Measurements from ENCODE around the gene RWDD1.

Gene RWDD1

DNA sequence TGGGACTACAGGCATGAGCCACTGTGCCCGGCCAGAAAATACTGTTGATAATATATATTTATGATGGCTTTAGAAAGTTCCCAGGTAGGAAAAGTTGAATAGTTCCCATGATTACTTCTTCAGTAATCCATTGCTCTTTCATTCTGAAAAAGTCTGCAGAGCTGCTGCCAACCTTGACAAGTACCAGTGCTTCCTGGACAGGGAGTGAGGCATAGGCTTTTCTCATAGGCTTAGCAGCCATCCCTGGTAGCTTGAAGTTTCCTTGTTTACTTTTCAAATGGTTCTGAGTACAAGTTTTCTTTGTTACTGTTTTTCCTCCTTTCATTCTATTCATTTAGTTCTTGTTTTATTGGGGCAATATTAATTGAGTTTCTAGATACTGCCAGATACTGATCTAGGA is 7.8 kb downstream of the RWDD1 start:
- Histone ChIP-seq H3K18ac (ENCODE audit: low read length) (no peak overlapping the region), H2BK120ac (ENCODE audit: low read depth, low read length) (no peak overlapping the region), H4K8ac (ENCODE audit: low read depth, low read length) (no peak overlapping the region), H4K5ac (ENCODE audit: low read length) (no peak overlapping the region), H3K56ac (ENCODE audit: low read length) (no peak overlapping the region), H2BK15ac (replicated peaks; ENCODE audit: low read depth) (no peak overlapping the region), H3K79me2 (ENCODE audit: control insufficient read depth, insufficient read depth, low read length) (peaks cover 12% of the 10 kb centered on the region), H2AK5ac (ENCODE audit: low read length) (no peak overlapping the region), H3K4me2 (ENCODE audit: low read length) (no peak overlapping the region), H3K4ac (ENCODE audit: low read depth, low read length) (no peak overlapping the region), H2BK5ac (ENCODE audit: low read length) (no peak overlapping the region), H3K79me1 (ENCODE audit: low read length) (peaks cover 2% of the 10 kb centered on the region), H3K4me1 (ENCODE audit: control insufficient read depth, low read depth, low read length) (no peaks in the 10 kb centered on the region), H3K9ac (ENCODE audit: low read length) (no peak overlapping the region), H3K4me3 (ENCODE audit: low read length) (no peak overlapping the region), H3K27ac (ENCODE audit: low read depth, low read length) (no peak overlapping the region), H3K23ac (ENCODE audit: low read length) (no peak overlapping the region), H3K36me3 (ENCODE audit: control insufficient read depth, insufficient read depth, low read length) (no peaks in the 10 kb centered on the region), H3K27me3 (ENCODE audit: insufficient read depth, low read length, poor library complexity) (no peaks in the 10 kb centered on the region)
- DNase-seq = no peak
- WGBS (ENCODE audit: extremely low coverage, insufficient coverage, low lambda C conversion rate) = no CpG with 5 or more reads among the region's 1 CpG

DNA sequence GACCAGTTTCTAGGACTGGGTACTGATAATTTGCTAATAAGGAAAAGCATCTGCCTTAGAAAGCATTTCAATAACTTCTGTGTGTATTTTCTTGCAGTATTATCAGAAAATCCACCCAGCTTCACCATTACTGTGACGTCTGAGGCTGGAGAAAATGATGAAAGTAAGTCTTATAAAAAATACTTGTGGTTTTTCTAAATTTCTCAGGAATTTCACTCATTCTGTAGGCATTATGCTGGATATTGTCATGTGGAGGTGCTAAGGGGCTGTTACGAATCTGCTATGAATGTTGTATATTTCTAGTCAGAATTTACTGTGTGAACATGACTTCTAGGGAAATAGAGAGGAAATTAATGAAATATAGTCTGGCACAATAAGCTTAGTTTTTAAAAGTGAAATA is 8.9 kb downstream of the RWDD1 start:
- no peak overlapping the region for H3K9ac ChIP-seq (ENCODE audit: low read length)
- H3K4me3 ChIP-seq (ENCODE audit: low read length) = no peak overlapping the region
- H3K23ac ChIP-seq (ENCODE audit: low read length) = no peak overlapping the region
- no peak overlapping the region for H3K4me2 ChIP-seq (ENCODE audit: low read length)
- H3K56ac ChIP-seq (ENCODE audit: low read length) = no peak overlapping the region
- H4K8ac ChIP-seq (ENCODE audit: low read depth, low read length) = no peak overlapping the region
- H3K36me3 ChIP-seq (ENCODE audit: control insufficient read depth, insufficient read depth, low read length) = no peaks in the 10 kb centered on the region
- H4K5ac ChIP-seq (ENCODE audit: low read length) = no peak overlapping the region
- H3K27me3 ChIP-seq (ENCODE audit: insufficient read depth, low read length, poor library complexity) = no peaks in the 10 kb centered on the region
- H2AK5ac ChIP-seq (ENCODE audit: low read length) = no peak overlapping the region
- DNase-seq = no peak
- H2BK5ac ChIP-seq (ENCODE audit: low read length) = no peak overlapping the region
- WGBS (ENCODE audit: extremely low coverage, insufficient coverage, low lambda C conversion rate) = no CpG with 5 or more reads among the region's 2 CpGs
- no peak overlapping the region for H2BK15ac ChIP-seq (replicated peaks; ENCODE audit: low read depth)
- no peak overlapping the region for H3K4ac ChIP-seq (ENCODE audit: low read depth, low read length)
- no peak overlapping the region for H2BK120ac ChIP-seq (ENCODE audit: low read depth, low read length)
- no peak overlapping the region for H3K27ac ChIP-seq (ENCODE audit: low read depth, low read length)
- no peak overlapping the region for H3K18ac ChIP-seq (ENCODE audit: low read length)
- H3K4me1 ChIP-seq (ENCODE audit: control insufficient read depth, low read depth, low read length) = no peaks in the 10 kb centered on the region
- H3K79me1 ChIP-seq (ENCODE audit: low read length) = peaks cover 2% of the 10 kb centered on the region
- peaks cover 9% of the 10 kb centered on the region for H3K79me2 ChIP-seq (ENCODE audit: control insufficient read depth, insufficient read depth, low read length)

DNA sequence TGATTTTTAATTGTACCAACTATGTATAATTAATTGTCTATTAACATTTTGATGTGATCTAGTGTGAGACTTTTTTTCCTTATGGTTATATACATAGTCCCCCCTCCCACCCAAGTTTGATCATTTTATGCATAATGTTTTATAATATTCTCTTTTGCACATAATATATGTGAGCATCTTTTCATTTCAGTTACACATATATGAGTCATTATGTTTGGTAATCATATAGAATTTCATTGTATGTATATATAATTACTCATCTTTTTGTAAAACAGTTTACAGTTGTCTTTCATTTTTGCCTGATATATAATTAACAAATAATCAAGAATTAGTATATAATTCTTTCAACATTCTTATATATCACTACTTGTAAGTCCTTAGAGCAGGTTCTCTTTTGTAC is 15.0 kb downstream of the RWDD1 start:
- no peak for DNase-seq
- no peak overlapping the region for H3K27ac ChIP-seq (ENCODE audit: low read depth, low read length)
- no peaks in the 10 kb centered on the region for H3K36me3 ChIP-seq (ENCODE audit: control insufficient read depth, insufficient read depth, low read length)

DNA sequence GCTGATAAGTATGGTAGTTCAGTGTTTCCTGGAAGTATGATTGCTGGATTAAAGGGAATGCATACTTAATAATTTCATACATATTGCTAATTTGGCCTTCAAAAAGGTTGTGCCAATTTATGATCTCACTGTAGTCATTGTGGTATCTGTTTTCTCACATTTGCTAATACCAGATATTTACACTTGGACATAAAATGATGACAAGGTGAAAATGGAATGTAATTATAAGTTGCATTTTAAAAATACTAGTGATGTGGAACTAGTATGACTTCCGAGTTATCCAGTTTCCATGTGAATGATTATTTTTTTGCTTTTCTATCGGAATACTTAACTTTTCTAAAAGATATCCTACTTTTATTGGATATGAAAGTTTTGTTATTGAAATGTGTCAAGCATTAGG is 15.4 kb downstream of the RWDD1 start:
- no peaks in the 10 kb centered on the region for H3K79me2 ChIP-seq (ENCODE audit: control insufficient read depth, insufficient read depth, low read length)
- WGBS (ENCODE audit: extremely low coverage, insufficient coverage, low lambda C conversion rate) = no CpG with 5 or more reads among the region's 2 CpGs
- no peak overlapping the region for H2BK15ac ChIP-seq (replicated peaks; ENCODE audit: low read depth)
- no peak overlapping the region for H3K27ac ChIP-seq (ENCODE audit: low read depth, low read length)
- no peak overlapping the region for H3K18ac ChIP-seq (ENCODE audit: low read length)
- H2AK5ac ChIP-seq (ENCODE audit: low read length) = no peak overlapping the region
- no peak overlapping the region for H2BK120ac ChIP-seq (ENCODE audit: low read depth, low read length)
- no peak overlapping the region for H2BK5ac ChIP-seq (ENCODE audit: low read length)
- no peak overlapping the region for H4K5ac ChIP-seq (ENCODE audit: low read length)
- DNase-seq = no peak
- H3K9ac ChIP-seq (ENCODE audit: low read length) = no peak overlapping the region
- no peak overlapping the region for H4K8ac ChIP-seq (ENCODE audit: low read depth, low read length)
- H3K4me3 ChIP-seq (ENCODE audit: low read length) = no peak overlapping the region
- no peak overlapping the region for H3K23ac ChIP-seq (ENCODE audit: low read length)
- H3K56ac ChIP-seq (ENCODE audit: low read length) = no peak overlapping the region
- no peak overlapping the region for H3K4me2 ChIP-seq (ENCODE audit: low read length)
- H3K27me3 ChIP-seq (ENCODE audit: insufficient read depth, low read length, poor library complexity) = no peaks in the 10 kb centered on the region
- H3K36me3 ChIP-seq (ENCODE audit: control insufficient read depth, insufficient read depth, low read length) = no peaks in the 10 kb centered on the region
- H3K4ac ChIP-seq (ENCODE audit: low read depth, low read length) = no peak overlapping the region
- no peaks in the 10 kb centered on the region for H3K79me1 ChIP-seq (ENCODE audit: low read length)
- H3K4me1 ChIP-seq (ENCODE audit: control insufficient read depth, low read depth, low read length) = no peaks in the 10 kb centered on the region

More for the DNA sequence above, 15.0 kb downstream of the RWDD1 start:
- Histone ChIP-seq H3K4me3 (ENCODE audit: low read length) (no peak overlapping the region), H2BK120ac (ENCODE audit: low read depth, low read length) (no peak overlapping the region), H3K56ac (ENCODE audit: low read length) (no peak overlapping the region), H2BK5ac (ENCODE audit: low read length) (no peak overlapping the region), H4K8ac (ENCODE audit: low read depth, low read length) (no peak overlapping the region), H2BK15ac (replicated peaks; ENCODE audit: low read depth) (no peak overlapping the region), H3K18ac (ENCODE audit: low read length) (no peak overlapping the region), H3K27me3 (ENCODE audit: insufficient read depth, low read length, poor library complexity) (no peaks in the 10 kb centered on the region), H3K79me2 (ENCODE audit: control insufficient read depth, insufficient read depth, low read length) (no peaks in the 10 kb centered on the region), H3K4me2 (ENCODE audit: low read length) (no peak overlapping the region), H3K23ac (ENCODE audit: low read length) (no peak overlapping the region), H4K5ac (ENCODE audit: low read length) (no peak overlapping the region), H3K9ac (ENCODE audit: low read length) (no peak overlapping the region), H3K4me1 (ENCODE audit: control insufficient read depth, low read depth, low read length) (no peaks in the 10 kb centered on the region), H2AK5ac (ENCODE audit: low read length) (no peak overlapping the region), H3K4ac (ENCODE audit: low read depth, low read length) (no peak overlapping the region), H3K79me1 (ENCODE audit: low read length) (no peaks in the 10 kb centered on the region)

DNA sequence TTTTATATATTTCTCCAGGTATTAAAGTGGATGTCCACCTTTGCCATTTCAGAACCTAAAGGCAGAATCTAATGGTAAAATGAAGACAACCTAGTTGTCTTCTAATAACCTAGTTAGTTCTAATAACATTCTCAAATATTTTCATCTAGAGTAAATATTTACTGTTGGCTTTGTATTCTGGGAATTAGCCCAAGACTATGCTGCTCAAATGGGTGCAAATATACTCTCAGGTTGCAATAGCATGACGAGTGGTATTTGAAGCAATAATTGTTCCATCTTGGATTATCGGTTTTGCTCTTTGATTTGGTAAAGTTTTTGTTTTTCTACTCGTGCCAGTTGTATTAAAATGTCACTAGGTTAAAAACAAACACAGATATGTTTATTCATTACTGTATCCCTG is 23.9 kb downstream of the RWDD1 start:
- no peaks in the 10 kb centered on the region for H3K4me1 ChIP-seq (ENCODE audit: control insufficient read depth, low read depth, low read length)
- H4K8ac ChIP-seq (ENCODE audit: low read depth, low read length) = no peak overlapping the region
- H3K56ac ChIP-seq (ENCODE audit: low read length) = no peak overlapping the region
- H3K79me2 ChIP-seq (ENCODE audit: control insufficient read depth, insufficient read depth, low read length) = no peaks in the 10 kb centered on the region
- no peak overlapping the region for H3K18ac ChIP-seq (ENCODE audit: low read length)
- no CpG with 5 or more reads among the region's 3 CpGs for WGBS (ENCODE audit: extremely low coverage, insufficient coverage, low lambda C conversion rate)
- H2BK15ac ChIP-seq (replicated peaks; ENCODE audit: low read depth) = no peak overlapping the region
- H2BK5ac ChIP-seq (ENCODE audit: low read length) = no peak overlapping the region
- no peaks in the 10 kb centered on the region for H3K36me3 ChIP-seq (ENCODE audit: control insufficient read depth, insufficient read depth, low read length)
- H3K4me3 ChIP-seq (ENCODE audit: low read length) = no peak overlapping the region
- no peak overlapping the region for H3K27ac ChIP-seq (ENCODE audit: low read depth, low read length)
- H3K23ac ChIP-seq (ENCODE audit: low read length) = no peak overlapping the region
- H3K9ac ChIP-seq (ENCODE audit: low read length) = no peak overlapping the region
- no peak overlapping the region for H3K4ac ChIP-seq (ENCODE audit: low read depth, low read length)
- no peak overlapping the region for H2AK5ac ChIP-seq (ENCODE audit: low read length)
- no peak overlapping the region for H4K5ac ChIP-seq (ENCODE audit: low read length)
- H3K27me3 ChIP-seq (ENCODE audit: insufficient read depth, low read length, poor library complexity) = no peaks in the 10 kb centered on the region
- no peak overlapping the region for H3K4me2 ChIP-seq (ENCODE audit: low read length)
- no peak for DNase-seq
- H3K79me1 ChIP-seq (ENCODE audit: low read length) = no peaks in the 10 kb centered on the region
- H2BK120ac ChIP-seq (ENCODE audit: low read depth, low read length) = no peak overlapping the region

DNA sequence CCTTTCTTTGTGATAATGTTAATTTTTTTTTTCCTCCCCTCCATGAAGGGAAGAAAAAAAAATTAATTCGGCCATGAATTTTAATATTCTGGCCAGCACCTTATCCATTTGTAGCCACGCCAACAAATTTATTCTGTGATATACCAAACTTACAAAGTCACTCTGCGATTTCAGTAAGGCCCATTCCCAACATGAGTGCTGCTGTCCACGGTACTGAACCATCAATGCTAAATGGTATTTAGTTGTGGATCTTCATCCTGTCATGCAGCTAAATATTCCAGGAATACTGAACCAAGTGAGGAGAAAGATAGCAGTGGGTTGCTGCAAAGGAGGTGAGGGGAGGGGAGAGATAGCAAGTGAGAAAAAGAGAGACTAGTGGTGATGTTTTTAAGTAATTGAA is 25.5 kb downstream of the RWDD1 start:
- Histone ChIP-seq H2BK120ac (ENCODE audit: low read depth, low read length) (no peak overlapping the region), H3K27me3 (ENCODE audit: insufficient read depth, low read length, poor library complexity) (no peaks in the 10 kb centered on the region), H3K4me1 (ENCODE audit: control insufficient read depth, low read depth, low read length) (no peaks in the 10 kb centered on the region), H3K18ac (ENCODE audit: low read length) (no peak overlapping the region), H2BK15ac (replicated peaks; ENCODE audit: low read depth) (no peak overlapping the region), H2AK5ac (ENCODE audit: low read length) (no peak overlapping the region), H3K4me3 (ENCODE audit: low read length) (no peak overlapping the region), H3K79me1 (ENCODE audit: low read length) (no peaks in the 10 kb centered on the region), H4K5ac (ENCODE audit: low read length) (no peak overlapping the region), H3K79me2 (ENCODE audit: control insufficient read depth, insufficient read depth, low read length) (no peaks in the 10 kb centered on the region), H3K4me2 (ENCODE audit: low read length) (no peak overlapping the region), H3K23ac (ENCODE audit: low read length) (no peak overlapping the region), H4K8ac (ENCODE audit: low read depth, low read length) (no peak overlapping the region), H3K9ac (ENCODE audit: low read length) (no peak overlapping the region), H3K36me3 (ENCODE audit: control insufficient read depth, insufficient read depth, low read length) (no peaks in the 10 kb centered on the region), H3K56ac (ENCODE audit: low read length) (no peak overlapping the region), H3K27ac (ENCODE audit: low read depth, low read length) (no peak overlapping the region), H2BK5ac (ENCODE audit: low read length) (no peak overlapping the region), H3K4ac (ENCODE audit: low read depth, low read length) (no peak overlapping the region)
- no CpG with 5 or more reads among the region's 4 CpGs for WGBS (ENCODE audit: extremely low coverage, insufficient coverage, low lambda C conversion rate)
- DNase-seq = peak; percentile 31
